Stimulated activated CD4-positive, alpha-beta T cell treated with anti-CD3 and anti-CD28 coated beads, Interleukin-1b, Interleukin-23, amount 100 ng/mL, for 48 hours (primary cell): ENCODE data around the gene IGSF1.

ENCODE experiments used
- DNase-seq: peaks from one replicate; pipeline ENCODE4 v3.0.0-alpha.2; 2020

IGSF1 gene, protein sequence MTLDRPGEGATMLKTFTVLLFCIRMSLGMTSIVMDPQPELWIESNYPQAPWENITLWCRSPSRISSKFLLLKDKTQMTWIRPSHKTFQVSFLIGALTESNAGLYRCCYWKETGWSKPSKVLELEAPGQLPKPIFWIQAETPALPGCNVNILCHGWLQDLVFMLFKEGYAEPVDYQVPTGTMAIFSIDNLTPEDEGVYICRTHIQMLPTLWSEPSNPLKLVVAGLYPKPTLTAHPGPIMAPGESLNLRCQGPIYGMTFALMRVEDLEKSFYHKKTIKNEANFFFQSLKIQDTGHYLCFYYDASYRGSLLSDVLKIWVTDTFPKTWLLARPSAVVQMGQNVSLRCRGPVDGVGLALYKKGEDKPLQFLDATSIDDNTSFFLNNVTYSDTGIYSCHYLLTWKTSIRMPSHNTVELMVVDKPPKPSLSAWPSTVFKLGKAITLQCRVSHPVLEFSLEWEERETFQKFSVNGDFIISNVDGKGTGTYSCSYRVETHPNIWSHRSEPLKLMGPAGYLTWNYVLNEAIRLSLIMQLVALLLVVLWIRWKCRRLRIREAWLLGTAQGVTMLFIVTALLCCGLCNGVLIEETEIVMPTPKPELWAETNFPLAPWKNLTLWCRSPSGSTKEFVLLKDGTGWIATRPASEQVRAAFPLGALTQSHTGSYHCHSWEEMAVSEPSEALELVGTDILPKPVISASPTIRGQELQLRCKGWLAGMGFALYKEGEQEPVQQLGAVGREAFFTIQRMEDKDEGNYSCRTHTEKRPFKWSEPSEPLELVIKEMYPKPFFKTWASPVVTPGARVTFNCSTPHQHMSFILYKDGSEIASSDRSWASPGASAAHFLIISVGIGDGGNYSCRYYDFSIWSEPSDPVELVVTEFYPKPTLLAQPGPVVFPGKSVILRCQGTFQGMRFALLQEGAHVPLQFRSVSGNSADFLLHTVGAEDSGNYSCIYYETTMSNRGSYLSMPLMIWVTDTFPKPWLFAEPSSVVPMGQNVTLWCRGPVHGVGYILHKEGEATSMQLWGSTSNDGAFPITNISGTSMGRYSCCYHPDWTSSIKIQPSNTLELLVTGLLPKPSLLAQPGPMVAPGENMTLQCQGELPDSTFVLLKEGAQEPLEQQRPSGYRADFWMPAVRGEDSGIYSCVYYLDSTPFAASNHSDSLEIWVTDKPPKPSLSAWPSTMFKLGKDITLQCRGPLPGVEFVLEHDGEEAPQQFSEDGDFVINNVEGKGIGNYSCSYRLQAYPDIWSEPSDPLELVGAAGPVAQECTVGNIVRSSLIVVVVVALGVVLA (N-terminal part only)

DNA sequence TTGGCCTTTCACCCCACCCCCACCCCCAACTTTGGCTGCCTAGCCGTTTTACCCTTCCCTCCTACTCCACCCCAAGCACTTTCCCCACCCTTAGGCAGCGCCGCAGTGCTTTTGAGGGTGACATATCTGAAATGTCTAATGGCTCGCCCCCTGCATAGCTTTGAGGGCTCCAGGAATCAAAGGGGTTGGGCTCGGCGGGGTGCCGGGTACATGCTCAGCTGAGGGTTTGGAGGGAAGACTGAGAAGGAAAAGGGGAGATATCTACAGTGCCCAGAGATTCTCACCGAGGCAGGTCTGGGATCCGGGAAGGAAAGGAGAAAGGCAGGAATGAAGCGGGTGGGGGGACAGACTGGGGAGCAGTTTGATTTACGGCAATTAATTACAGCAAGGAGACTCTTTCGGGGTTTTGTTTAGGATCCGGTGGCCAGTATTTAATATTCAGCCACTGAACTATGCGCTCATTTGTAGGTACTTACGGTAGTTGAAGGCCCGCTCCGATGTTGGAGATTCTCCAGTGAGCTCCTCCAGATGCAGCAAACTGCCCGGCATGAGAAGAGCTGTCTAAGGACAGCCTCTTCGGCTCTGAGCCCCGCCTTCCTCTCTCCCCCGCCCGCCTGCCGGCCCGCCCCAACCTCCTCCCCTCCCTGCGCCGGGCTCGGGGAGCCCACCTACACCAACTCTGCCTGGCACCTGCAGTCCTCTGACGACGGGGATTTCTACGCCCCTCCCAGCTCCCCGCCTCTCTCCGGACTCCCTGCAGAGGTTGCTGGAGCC, at the start of gene IGSF1:
TSS of gene IGSF1 (minus strand) at position 569 of the 774 bp plus-strand sequence. CDS start 2,632 bp downstream, outside the sequence.
- no peak for DNase-seq

DNA sequence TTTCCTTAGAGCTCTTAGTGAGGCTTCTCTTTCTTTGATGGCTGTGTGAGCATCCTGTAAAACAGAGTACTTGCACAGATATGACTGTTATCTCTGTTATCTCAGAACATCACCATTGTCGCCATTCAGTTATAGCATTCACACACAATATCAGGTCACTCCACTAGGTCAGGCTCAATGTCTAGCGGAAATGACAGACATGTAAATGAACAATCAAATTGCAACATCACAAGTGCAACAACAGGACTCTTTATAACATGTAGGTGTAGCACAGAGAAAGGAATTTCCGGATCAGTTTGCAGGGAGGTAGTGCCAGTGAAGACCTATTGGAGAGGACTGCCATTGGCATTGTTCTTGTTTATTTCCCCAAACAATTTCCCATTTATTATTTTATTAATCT, 43.2 kb upstream of the IGSF1 start:
- no peak for DNase-seq

DNA sequence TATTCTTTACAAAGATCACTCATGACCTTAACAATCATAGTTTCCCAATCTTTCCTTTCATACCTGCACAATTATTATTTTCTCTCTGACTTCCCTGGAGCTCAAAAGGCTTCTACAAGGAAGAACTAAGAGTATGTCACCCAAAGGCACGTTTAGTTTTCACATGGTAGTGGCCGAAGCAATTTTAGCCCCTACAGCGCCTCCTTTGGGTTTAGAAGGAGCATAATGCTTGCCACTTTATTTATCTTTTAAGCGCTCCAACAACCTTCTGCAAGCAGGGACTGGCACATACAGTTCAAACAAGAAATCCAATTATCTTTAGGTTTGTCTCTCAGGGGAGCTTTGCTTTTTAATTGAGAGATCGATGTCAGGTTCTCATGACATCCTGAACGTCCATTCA, 42.0 kb upstream of the IGSF1 start:
- DNase-seq: no peak

- no peak for DNase-seq
Measured at GRCh38 chrX:131330735-131331134, 41.6 kb upstream of the IGSF1 start.

DNA sequence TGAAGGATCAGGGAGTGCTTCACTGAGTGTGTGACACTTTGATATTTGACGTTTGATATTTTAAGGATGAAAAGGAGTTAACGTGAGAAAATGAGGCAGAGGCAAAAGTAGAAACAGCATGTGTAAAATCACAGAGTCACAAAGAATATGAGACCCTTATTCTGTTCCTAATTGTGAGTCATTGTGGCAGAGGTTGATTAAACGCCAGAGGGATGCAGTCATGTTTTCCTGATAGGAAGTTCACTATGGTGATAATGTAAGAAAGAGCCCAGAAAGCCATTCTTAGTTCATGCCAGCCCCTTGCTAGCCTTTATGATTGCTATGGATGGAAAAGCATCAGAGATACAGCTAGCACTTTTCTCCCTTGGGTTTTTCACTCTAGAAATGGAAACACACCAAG, 33.5 kb upstream of the IGSF1 start:
- DNase-seq: no peak

DNA sequence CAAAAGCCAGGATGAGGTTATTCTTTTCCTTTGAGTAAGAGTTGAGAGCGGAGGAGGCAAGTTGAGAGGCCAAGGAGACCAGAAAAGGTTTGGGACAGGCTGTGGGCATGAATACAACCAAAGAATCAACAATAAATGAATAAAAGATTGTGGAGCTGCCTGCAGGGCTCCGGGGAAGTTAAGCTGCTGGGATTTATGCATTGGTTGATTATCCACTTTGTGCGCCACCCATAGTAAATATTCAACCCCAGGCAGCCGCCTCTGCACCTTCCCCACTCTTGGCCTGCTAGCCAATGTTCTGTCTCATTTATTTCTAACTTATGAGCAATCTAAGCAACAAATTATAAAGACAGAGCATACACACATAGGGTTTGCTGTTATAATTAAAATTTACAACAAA, 28.2 kb upstream of the IGSF1 start:
- no peak for DNase-seq

DNA sequence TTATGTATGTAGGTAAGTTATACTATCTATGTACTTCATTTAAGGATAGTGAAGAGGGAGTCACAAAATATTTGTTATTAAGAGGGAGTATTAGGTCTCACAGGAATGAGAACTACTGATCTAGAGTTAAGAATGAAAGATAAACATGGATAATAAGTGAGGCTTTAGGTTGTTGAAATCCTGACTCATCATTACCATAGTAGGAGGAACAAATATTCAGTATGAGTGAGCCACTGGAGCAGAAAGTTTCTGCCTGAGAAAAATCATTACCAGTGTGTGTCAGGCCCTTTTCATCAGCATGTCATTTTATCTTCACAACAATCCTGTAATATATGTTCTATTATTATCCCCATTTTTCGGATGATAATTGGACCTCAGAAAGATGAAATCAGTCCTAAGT, 27.2 kb upstream of the IGSF1 start:
- no peak for DNase-seq

DNA sequence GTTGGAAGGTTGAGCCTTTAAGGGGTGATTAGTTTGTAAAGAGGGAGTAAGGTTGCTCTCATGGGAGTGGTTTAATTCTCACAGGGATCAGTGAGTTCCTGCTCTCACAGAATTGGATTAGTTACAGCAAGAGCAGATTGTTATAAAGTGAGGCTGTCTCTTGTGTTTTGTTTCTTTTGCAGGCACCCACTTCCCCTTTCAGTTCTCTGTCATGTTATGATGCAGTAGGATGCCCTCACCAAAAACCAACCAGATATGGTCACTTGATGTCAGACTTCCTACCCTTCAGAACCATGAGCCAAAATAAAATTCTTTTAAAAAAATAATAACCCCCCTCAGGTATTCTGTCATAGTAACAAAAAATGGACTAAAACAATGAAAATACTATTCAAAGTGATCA, 19.9 kb upstream of the IGSF1 start:
- no peak for DNase-seq

- DNase-seq: no peak
Measured at GRCh38 chrX:131306601-131307000, 17.5 kb upstream of the IGSF1 start.

DNA sequence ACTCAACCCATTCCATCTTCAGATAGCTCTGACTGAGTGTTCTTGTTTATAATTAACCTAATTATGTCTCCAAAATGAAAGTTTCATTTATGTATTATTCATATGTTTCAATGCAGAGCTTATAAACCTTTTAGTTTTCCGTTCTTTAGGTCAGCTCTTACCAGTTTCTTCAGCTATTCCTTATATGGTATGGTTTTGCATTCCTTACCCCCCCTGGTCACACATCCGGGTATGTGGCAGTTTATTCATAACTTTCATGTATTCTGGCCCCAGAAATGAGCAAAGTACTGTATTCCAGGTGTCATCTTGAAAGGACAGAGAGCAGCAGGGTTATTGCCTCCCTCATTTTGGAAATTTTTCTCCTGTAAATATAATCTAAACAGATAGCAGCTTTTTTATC, 16.8 kb upstream of the IGSF1 start:
- DNase-seq: no peak

DNA sequence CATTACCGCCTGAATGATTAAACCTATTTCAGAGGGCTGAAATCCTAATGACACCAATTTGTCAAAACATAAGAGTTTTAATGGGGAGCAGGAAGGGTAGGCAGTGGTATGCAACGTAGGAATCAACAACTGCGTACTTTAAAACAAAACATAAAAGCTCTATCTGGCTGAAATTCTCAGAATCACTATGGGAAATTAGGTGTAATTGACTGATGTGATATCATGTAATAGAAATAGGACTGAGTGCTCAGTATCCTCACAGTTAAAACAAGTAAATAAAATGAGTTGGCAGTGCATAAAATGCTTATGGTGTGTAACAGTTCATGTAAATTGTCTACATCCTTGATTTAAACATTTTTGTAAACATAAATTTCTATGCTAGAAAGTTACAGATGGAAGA, 13.6 kb upstream of the IGSF1 start:
- DNase-seq: no peak

DNA sequence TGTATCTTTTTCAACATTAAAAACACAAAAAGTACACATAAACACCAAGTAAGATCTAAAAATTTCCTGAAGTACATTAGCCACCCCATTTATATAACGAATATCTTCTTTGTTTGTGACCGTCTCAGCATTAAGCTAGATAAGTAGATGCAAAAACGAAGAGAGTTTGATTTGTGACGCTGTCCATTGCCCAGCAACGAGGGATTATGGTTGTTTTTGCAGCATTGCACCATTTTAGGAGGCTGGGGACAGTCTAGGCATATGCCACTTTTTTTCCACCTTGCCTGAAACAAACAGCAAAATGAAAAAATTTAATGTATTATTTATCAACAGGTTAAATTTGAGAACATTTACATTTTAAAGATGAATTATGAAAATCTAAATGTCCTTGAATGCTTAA, 12.0 kb upstream of the IGSF1 start:
- DNase-seq: no peak

- no peak for DNase-seq
Measured at GRCh38 chrX:131298846-131299245, 9.7 kb upstream of the IGSF1 start.

DNA sequence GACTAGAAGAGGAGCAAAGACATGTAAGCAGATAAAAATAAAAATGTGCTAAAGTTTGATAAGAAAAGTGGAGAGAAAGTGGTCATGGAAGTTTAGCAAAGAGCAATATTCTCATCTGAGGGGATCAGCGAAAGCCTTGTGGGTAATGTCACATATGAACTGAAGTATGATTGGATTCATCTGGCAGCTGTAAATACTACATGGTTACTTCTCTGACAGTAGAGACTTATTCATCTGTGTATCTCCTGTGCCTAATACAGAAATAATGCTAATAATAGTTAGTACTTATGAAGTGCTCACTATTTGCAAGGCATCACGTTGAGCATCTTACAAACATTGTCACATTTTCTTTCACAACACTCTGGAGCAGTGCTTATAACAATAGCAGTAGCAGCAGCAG, 8.9 kb upstream of the IGSF1 start:
- DNase-seq: no peak

DNA sequence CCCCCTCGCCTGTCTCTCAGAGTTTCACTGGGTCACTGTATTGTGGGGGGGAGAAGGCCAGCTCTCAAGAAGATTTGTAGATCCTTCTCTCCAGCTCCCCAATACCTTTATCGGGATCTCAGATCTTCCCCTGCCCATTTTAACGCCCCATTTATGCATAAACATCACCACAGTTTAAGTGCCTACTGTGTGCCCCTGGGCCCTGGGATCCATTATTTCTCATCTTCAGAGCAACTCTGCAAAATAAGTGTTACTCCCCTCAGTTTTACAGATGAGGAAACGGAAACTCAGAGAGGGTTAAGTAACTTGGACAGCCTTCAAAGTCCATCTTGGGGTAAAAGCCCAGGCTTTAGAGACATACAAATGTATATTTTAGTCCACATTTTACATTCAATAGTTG, 421 bp upstream of the IGSF1 start:
- no peak for DNase-seq

GRCh38 chrX:131288188-131288587, 918 bp downstream of the IGSF1 start:
- no peak for DNase-seq

DNA sequence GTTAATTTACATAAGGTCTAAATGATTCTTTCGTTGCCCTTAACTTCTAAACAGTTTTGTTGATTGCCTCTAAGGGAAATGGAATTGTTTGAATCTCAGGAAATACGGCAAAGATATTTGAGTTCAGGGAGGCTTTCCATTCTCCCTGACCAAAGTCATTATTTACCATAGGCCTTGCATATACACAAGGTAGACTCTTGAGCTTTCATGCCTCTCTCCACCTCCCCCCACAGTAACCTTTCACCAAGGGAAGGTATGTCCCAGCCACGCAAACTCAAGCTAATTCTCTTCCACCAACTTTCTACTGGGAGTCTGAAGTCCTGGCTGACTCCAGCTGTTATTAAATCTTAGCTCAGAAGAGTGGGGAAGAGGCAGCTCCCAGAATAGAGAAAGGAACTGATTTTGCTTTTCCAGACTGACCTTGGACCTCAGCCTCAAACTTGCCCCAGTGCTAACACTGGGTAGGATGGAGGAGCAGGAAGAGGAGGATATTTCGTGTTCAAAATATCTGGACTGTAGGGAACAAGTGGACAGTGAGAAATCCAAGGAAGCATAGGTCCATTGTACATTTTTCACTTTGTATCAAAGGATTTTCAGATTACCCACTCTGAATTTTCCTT, 1.4 kb downstream of the IGSF1 start:
- no peak for DNase-seq

GRCh38 chrX:131279617-131280016, 9.5 kb downstream of the IGSF1 start:
- no peak for DNase-seq

- no peak for DNase-seq
Measured at GRCh38 chrX:131279197-131279596, 9.9 kb downstream of the IGSF1 start.

DNA sequence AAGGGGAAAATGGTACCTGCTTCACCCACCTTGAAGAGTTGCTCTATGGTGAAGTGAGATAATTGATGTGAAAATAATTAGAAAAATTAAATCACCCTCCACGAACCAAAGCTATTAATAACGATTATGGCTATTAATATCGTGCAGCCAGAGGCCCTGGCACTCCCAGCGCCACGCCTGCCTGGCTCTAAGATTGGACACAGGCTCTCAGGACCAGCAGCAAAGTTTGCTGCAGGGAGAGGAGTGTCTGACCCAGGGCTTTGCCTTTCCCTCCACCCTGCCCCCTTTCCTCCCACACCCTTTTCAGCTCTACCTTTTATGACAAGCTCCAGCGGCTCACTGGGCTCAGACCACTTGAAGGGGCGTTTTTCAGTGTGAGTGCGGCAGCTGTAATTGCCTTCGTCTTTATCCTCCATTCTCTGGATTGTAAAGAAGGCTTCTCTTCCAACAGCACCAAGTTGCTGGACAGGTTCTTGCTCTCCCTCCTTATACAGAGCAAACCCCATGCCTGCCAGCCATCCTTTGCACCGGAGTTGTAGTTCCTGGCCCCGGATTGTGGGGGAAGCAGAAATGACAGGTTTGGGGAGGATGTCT, 11.5 kb downstream of the IGSF1 start:
- DNase-seq: no peak

GRCh38 chrX:131273011-131273410, 16.1 kb downstream of the IGSF1 start:
- no peak for DNase-seq

GRCh38 chrX:131271826-131272225, 17.3 kb downstream of the IGSF1 start:
- no peak for DNase-seq
